ENCODE results near the gene CLCN6. TPM values are rescaled to one million over a fixed set of nuclear protein-coding genes. Genes with fewer than 3 reads are reported as not detected.

The CLCN6 gene
- polyA plus RNA-seq, 2 of the 4 experiments (the other 2 are of a cell fraction), result 5.7 to 9.0 TPM

DNA sequence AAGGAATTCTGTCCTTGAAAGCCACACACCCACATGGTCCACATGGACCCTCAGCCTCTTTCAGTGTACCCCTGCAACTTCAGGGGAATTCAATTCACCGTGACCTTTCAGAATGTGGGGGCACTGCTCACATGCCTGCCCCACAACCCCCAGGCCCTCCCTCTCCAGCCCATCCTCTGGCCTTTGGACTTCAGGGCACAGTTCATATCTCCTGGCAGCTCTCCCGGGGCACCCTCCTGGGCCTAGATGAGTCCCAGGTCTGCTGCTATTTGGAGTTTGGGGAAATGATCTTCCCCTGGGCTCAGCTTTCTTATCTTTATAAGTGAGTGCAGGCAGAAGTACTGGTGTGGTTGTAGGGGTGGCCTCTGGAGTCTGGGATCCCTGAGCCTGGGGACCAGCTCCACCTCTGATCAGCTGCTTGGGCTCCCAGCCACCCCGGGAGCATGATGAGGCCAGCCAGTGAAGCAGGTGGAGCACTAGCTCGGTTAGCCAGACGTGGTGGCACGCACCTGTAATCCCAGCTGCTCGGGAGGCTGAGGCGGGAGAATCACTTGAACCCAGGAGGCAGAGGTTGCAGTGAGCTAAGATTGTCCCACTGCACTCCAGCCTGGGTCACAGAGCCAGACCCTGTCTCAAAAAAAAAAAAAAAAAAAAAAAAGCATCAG is 28.2 kb upstream of the CLCN6 start (continued):
- TF ChIP-seq, protein P1, sequence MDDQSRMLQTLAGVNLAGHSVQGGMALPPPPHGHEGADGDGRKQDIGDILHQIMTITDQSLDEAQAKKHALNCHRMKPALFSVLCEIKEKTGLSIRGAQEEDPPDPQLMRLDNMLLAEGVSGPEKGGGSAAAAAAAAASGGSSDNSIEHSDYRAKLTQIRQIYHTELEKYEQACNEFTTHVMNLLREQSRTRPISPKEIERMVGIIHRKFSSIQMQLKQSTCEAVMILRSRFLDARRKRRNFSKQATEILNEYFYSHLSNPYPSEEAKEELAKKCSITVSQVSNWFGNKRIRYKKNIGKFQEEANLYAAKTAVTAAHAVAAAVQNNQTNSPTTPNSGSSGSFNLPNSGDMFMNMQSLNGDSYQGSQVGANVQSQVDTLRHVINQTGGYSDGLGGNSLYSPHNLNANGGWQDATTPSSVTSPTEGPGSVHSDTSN (IDR thresholded peaks at IDR 0.05), result no peak

DNA sequence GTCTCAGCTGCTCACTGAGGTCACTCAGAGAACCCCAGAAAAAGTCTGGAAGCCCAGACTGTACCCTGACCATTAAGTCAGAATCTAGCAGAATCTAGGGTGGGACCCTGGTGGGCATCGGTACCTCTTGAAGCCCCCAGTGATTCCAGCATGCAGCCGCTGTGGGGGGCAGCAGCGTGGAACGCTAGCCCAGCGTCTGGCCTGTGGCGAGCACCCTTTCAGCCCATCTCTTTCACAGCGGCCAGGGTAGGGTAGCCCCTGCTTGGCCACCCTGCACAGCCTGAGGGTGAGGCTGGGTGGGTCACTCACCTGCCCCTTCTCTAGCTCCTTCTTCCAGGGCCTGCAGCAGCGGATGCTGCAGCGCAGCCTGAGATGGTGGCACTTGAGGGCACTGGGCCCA is 27.7 kb upstream of the CLCN6 start:
- ChIA-PET CTCF (no interaction called here), POLR2A (no interaction called here)
- 50% methylated on average over 2 of the region's 9 CpGs for WGBS (ENCODE audit: missing lambda C conversion rate)
- ATAC-seq (no peak), FAIRE-seq (no peak), DNase-seq (ENCODE audit: low read depth in 1 of 2, low spot score in 1 of 2) (no peak)
- no peak overlapping the region for H3K4me3 ChIP-seq
- no peaks in the 10 kb centered on the region for H3K9me3 ChIP-seq
- no peaks in the 10 kb centered on the region for H3K4me1 ChIP-seq
- no peak overlapping the region for H3K4me2 ChIP-seq
- no peak for TF ChIP-seq PHF8 (IDR thresholded peaks at IDR 0.05; ENCODE audit: borderline replicate concordance, low read depth)
- no peak for TF ChIP-seq MAFK (IDR thresholded peaks at IDR 0.05; ENCODE audit: partially characterized antibody)
- TF ChIP-seq, protein P2, sequence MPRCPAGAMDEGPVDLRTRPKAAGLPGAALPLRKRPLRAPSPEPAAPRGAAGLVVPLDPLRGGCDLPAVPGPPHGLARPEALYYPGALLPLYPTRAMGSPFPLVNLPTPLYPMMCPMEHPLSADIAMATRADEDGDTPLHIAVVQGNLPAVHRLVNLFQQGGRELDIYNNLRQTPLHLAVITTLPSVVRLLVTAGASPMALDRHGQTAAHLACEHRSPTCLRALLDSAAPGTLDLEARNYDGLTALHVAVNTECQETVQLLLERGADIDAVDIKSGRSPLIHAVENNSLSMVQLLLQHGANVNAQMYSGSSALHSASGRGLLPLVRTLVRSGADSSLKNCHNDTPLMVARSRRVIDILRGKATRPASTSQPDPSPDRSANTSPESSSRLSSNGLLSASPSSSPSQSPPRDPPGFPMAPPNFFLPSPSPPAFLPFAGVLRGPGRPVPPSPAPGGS (IDR thresholded peaks at IDR 0.05), result no peak
- TF ChIP-seq CBX8 (IDR thresholded peaks at IDR 0.05), result no peak
- no peak for TF ChIP-seq TP53 (CRISPR knock-in tag; IDR thresholded peaks at IDR 0.05)
- TF ChIP-seq MAZ (IDR thresholded peaks at IDR 0.05; ENCODE audit: borderline replicate concordance, low read depth, low read length), result no peak
- no peak for TF ChIP-seq GATA3 (IDR thresholded peaks at IDR 0.05; ENCODE audit: borderline replicate concordance)
- no peak for TF ChIP-seq HOXA7 (CRISPR knock-in tag; IDR thresholded peaks at IDR 0.05)
- TF ChIP-seq, protein P3, sequence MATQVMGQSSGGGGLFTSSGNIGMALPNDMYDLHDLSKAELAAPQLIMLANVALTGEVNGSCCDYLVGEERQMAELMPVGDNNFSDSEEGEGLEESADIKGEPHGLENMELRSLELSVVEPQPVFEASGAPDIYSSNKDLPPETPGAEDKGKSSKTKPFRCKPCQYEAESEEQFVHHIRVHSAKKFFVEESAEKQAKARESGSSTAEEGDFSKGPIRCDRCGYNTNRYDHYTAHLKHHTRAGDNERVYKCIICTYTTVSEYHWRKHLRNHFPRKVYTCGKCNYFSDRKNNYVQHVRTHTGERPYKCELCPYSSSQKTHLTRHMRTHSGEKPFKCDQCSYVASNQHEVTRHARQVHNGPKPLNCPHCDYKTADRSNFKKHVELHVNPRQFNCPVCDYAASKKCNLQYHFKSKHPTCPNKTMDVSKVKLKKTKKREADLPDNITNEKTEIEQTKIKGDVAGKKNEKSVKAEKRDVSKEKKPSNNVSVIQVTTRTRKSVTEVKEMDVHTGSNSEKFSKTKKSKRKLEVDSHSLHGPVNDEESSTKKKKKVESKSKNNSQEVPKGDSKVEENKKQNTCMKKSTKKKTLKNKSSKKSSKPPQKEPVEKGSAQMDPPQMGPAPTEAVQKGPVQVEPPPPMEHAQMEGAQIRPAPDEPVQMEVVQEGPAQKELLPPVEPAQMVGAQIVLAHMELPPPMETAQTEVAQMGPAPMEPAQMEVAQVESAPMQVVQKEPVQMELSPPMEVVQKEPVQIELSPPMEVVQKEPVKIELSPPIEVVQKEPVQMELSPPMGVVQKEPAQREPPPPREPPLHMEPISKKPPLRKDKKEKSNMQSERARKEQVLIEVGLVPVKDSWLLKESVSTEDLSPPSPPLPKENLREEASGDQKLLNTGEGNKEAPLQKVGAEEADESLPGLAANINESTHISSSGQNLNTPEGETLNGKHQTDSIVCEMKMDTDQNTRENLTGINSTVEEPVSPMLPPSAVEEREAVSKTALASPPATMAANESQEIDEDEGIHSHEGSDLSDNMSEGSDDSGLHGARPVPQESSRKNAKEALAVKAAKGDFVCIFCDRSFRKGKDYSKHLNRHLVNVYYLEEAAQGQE (IDR thresholded peaks at IDR 0.05), result no peak
- TF ChIP-seq ZFP36 (IDR thresholded peaks at IDR 0.05; ENCODE audit: borderline replicate concordance, partially characterized antibody), result no peak
- no peak for TF ChIP-seq HOXB13 (CRISPR knock-in tag; IDR thresholded peaks at IDR 0.05; ENCODE audit: low read depth)
- TF ChIP-seq HOXB5 (CRISPR knock-in tag; IDR thresholded peaks at IDR 0.05), result no peak
- TF ChIP-seq RCOR1 (IDR thresholded peaks at IDR 0.05; ENCODE audit: low read depth, low read length), result no peak
- no peak for TF ChIP-seq JUN (IDR thresholded peaks at IDR 0.05)
- TF ChIP-seq FOSB (CRISPR knock-in tag; IDR thresholded peaks at IDR 0.05), result no peak
- no peak overlapping the region for H3K27ac ChIP-seq

DNA sequence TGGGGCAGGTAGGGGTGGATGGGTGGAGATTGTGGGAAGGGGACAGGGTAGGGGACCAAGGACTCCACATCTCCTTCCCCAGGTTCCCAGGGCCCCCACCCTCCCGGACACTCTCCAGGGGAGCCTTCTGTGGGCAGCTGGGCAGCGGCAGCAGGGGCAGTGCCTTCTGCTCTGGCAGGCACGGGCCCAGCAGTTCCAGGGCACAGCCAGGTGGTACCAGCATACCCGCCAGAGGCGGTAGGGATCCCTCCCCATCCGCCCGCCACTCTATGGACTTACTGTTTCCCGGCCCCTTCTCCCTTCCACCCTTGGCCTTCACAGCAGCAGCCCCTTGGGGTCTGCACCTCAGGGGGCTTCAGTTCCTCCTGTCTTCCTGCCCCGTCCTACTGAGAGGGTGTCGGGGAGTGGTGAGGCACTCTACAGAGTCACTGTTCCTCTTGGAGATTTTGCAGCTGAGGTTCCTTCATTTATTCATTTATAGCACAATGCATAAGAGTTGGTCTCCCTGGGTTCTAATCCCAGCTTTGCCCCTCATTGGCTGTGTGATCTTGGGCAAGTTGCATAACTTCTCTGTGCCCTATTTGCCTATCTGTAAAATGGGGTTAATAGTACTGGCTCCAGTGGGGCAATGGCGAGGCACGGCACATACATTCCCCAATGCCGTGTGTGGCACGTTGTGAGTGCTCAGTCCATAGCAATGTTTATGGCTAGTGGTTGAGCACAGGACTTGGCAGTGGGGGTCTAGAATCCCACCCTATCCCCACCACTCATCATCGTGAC is 27.0 kb upstream of the CLCN6 start:
- FAIRE-seq, result no peak

More for the DNA sequence above, 27.0 kb upstream of the CLCN6 start:
- TF ChIP-seq RFX5 (IDR thresholded peaks at IDR 0.05) (no peak), BHLHE40 (IDR thresholded peaks at IDR 0.05; ENCODE audit: low read depth, low read length) (no peak), GATA3 (IDR thresholded peaks at IDR 0.05; ENCODE audit: borderline replicate concordance) (no peak), TP53 (CRISPR knock-in tag; IDR thresholded peaks at IDR 0.05) (no peak), PHF8 (IDR thresholded peaks at IDR 0.05; ENCODE audit: borderline replicate concordance, low read depth) (no peak), POLR2AphosphoS2 (conservative IDR thresholded peaks at IDR 0.05; ENCODE audit: low read length) (no peak), HOXB5 (CRISPR knock-in tag; IDR thresholded peaks at IDR 0.05) (no peak), POLR2A (IDR thresholded peaks at IDR 0.05; ENCODE audit: low read length) (no peak), ZNF302 (CRISPR knock-in tag; IDR thresholded peaks at IDR 0.05) (no peak), NFE2L2 (conservative IDR thresholded peaks at IDR 0.05; ENCODE audit: low read length) (no peak), CHD2 (IDR thresholded peaks at IDR 0.05; ENCODE audit: low read length, partially characterized antibody) (no peak), ZFP36 (IDR thresholded peaks at IDR 0.05; ENCODE audit: borderline replicate concordance, partially characterized antibody) (no peak), NR3C1 (IDR thresholded peaks at IDR 0.05) (no peak)
- TF ChIP-seq, protein P1 (IDR thresholded peaks at IDR 0.05), result no peak
- TF ChIP-seq, protein P4, sequence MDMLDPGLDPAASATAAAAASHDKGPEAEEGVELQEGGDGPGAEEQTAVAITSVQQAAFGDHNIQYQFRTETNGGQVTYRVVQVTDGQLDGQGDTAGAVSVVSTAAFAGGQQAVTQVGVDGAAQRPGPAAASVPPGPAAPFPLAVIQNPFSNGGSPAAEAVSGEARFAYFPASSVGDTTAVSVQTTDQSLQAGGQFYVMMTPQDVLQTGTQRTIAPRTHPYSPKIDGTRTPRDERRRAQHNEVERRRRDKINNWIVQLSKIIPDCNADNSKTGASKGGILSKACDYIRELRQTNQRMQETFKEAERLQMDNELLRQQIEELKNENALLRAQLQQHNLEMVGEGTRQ (IDR thresholded peaks at IDR 0.05), result no peak
- H3K4me2 ChIP-seq, result no peak overlapping the region
- ATAC-seq (no peak), DNase-seq (ENCODE audit: low read depth in 1 of 2, low spot score in 1 of 2) (no peak)
- no peaks in the 10 kb centered on the region for H3K9me3 ChIP-seq
- WGBS (ENCODE audit: missing lambda C conversion rate), result 72% methylated on average over 10 of the region's 15 CpGs
- no peaks in the 10 kb centered on the region for H3K4me1 ChIP-seq
- ChIA-PET POLR2A (no interaction called here), CTCF (no interaction called here)
- H3K4me3 ChIP-seq, result no peak overlapping the region
- no peak overlapping the region for H3K27ac ChIP-seq

Data from A549 (cell line).